ENCODE measurements around the gene PHOX2A. TPM values are rescaled to one million over a fixed set of nuclear protein-coding genes. Genes with fewer than 3 reads are reported as not detected.

The PHOX2A gene
- total RNA-seq, 4 donors from 2014 or later: not detected

- peak in 1 of 2 donors; percentile 3 for DNase-seq (ENCODE audit: low spot score in 2 of 2)
- WGBS, 2 donors: 95 to 96% methylated on average over 3 of the region's 3 CpGs
- intact Hi-C loops (cut with DNase I; ENCODE audit: low total_unique reads): no loop called here
- no peak for TF ChIP-seq CTCF (IDR thresholded peaks at IDR 0.05)
- TF ChIP-seq POLR2A (IDR thresholded peaks at IDR 0.05): no peak
- H3K4me3 ChIP-seq (ENCODE audit: low read depth, poor library complexity, severe bottlenecking): no peak overlapping the region
Observed at GRCh38 chr11:72253392-72253791, 9.4 kb upstream of the PHOX2A start.

- 74 to 78% methylated on average over 5 of the region's 5 CpGs for WGBS, 2 donors
- peak in 1 of 2 donors; percentile 45 for DNase-seq (ENCODE audit: low spot score in 2 of 2)
Observed at GRCh38 chr11:72251614-72252013, 7.6 kb upstream of the PHOX2A start.

GRCh38 chr11:72250661-72251464 lies 6.9 kb upstream of the PHOX2A start:
- H3K4me3 ChIP-seq (ENCODE audit: low read depth, poor library complexity, severe bottlenecking): no peak overlapping the region
- peak in 1 of 2 donors; percentile 81 for DNase-seq (ENCODE audit: low spot score in 2 of 2)
- 90 to 95% methylated on average over 21 to 24 of the region's 24 CpGs for WGBS, 2 donors
- TF ChIP-seq POLR2A (IDR thresholded peaks at IDR 0.05): no peak
- TF ChIP-seq CTCF (IDR thresholded peaks at IDR 0.05): no peak
- intact Hi-C loops (cut with DNase I; ENCODE audit: low total_unique reads): no loop called here

More at GRCh38 chr11:72251614-72252013, 7.6 kb upstream of the PHOX2A start:
- H3K4me3 ChIP-seq (ENCODE audit: low read depth, poor library complexity, severe bottlenecking): no peak overlapping the region
- intact Hi-C loops (cut with DNase I; ENCODE audit: low total_unique reads): no loop called here
- TF ChIP-seq CTCF (IDR thresholded peaks at IDR 0.05) (no peak), POLR2A (IDR thresholded peaks at IDR 0.05) (no peak)

GRCh38 chr11:72249961-72250360 lies 6.0 kb upstream of the PHOX2A start:
- H3K4me3 ChIP-seq (ENCODE audit: low read depth, poor library complexity, severe bottlenecking): no peak overlapping the region
- intact Hi-C loops (cut with DNase I; ENCODE audit: low total_unique reads): no loop called here
- DNase-seq (ENCODE audit: low spot score in 2 of 2): no peak
- TF ChIP-seq POLR2A (IDR thresholded peaks at IDR 0.05) (no peak), CTCF (IDR thresholded peaks at IDR 0.05) (no peak)
- 91 to 93% methylated on average over 5 of the region's 5 CpGs for WGBS, 2 donors

GRCh38 chr11:72247584-72247983 lies 3.6 kb upstream of the PHOX2A start:
- TF ChIP-seq CTCF (IDR thresholded peaks at IDR 0.05): no peak
- no peak for TF ChIP-seq POLR2A (IDR thresholded peaks at IDR 0.05)
- intact Hi-C loops (cut with DNase I; ENCODE audit: low total_unique reads): no loop called here
- peak in 1 of 2 donors; percentile 10 for DNase-seq (ENCODE audit: low spot score in 2 of 2)
- no peak overlapping the region for H3K4me3 ChIP-seq (ENCODE audit: low read depth, poor library complexity, severe bottlenecking)
- WGBS, 2 donors: 47 to 56% methylated on average over 2 of the region's 2 CpGs

All from lower leg skin (tissue), 4 donors.